SK-N-SH (cell line): Measurements from ENCODE around the gene AMMECR1. TPM values are rescaled to one million over a fixed set of nuclear protein-coding genes. Genes with fewer than 3 reads are reported as not detected.

Experiments
- CTCF ChIA-PET: fragments of 300-600, 350-600 bp; formaldehyde crosslinking; extraction: SDS; loops from one replicate; lab custom pipeline; 2021; lab: Yijun Ruan, JAX
- POLR2A ChIA-PET: fragments of 350-600 bp; sonication (Branson Sonifier 250); formaldehyde crosslinking; extraction: SDS; loops from one replicate; lab custom pipeline; 2020; ENCODE audit warnings: antibody characterized with exemption, inconsistent platforms; lab: Yijun Ruan, JAX
- DNase-seq: peaks from one replicate; pipeline ENCODE4 v3.0.0; 2012
- H2AFZ ChIP-seq: fragments of 200-600 bp; sonication (generic); 2 replicates; pipeline ENCODE4 v1.8.1; 2016; ENCODE audit warnings: antibody characterized with exemption, mild to moderate bottlenecking, low read depth
- H3F3A ChIP-seq: fragments of 200-600 bp; sonication (generic); replicated peaks from 2 replicates; pipeline ENCODE3; 2016; ENCODE audit warnings: antibody characterized with exemption, mild to moderate bottlenecking; ENCODE audit not compliant: insufficient read depth
- H3K27ac ChIP-seq, 2 experiments: fragments of 200-500 bp in 1 of 2; fragments of 200-600 bp in 1 of 2; sonication (Bioruptor generic) in 1 of 2; sonication (generic), shearing (Covaris generic) in 1 of 2; 2 replicates each; pipeline versions ENCODE4 v1.5.1 to v1.6.1; 2014 to 2016; ENCODE audit warnings: low read depth in 2 of 2, inconsistent platforms in 1 of 2, low read length in 1 of 2, mild to moderate bottlenecking in 1 of 2, mixed read lengths in 1 of 2
- H3K27me3 ChIP-seq: fragments of 200-600 bp; sonication (generic), shearing (Covaris generic); 2 replicates; pipeline ENCODE4 v1.6.1; 2016; ENCODE audit warnings: mixed run types; ENCODE audit not compliant: insufficient read depth
- H3K36me3 ChIP-seq, 2 experiments: fragments of 200-500 bp in 1 of 2; fragments of 200-600 bp in 1 of 2; sonication (Bioruptor generic) in 1 of 2; sonication (generic) in 1 of 2; replicated peaks in 1 of 2; 2 replicates each; pipeline versions ENCODE3 to v1.5.1; 2014 to 2016; ENCODE audit warnings: low read length in 1 of 2, mild to moderate bottlenecking in 1 of 2; ENCODE audit not compliant: insufficient read depth in 2 of 2, control insufficient read depth in 1 of 2
- H3K4me1 ChIP-seq, 2 experiments: fragments of 200-500 bp in 1 of 2; fragments of 200-600 bp in 1 of 2; sonication (Bioruptor generic) in 1 of 2; sonication (generic), shearing (Covaris generic) in 1 of 2; 2 replicates each; pipeline versions ENCODE4 v1.5.1 to v1.6.1; 2014 to 2016; ENCODE audit warnings: low read depth in 1 of 2, low read length in 1 of 2, mixed run types in 1 of 2; ENCODE audit not compliant: insufficient read depth in 2 of 2, control insufficient read depth in 1 of 2
- H3K4me2 ChIP-seq: fragments of 200-600 bp; sonication (generic), shearing (Covaris generic); 2 replicates; pipeline ENCODE4 v1.6.1; 2017; ENCODE audit warnings: mixed run types
- H3K4me3 ChIP-seq, 2 experiments: fragments of 200-500 bp in 1 of 2; fragments of 200-600 bp in 1 of 2; sonication (Bioruptor generic) in 1 of 2; sonication (generic), shearing (Covaris generic) in 1 of 2; 2 replicates each; pipeline versions ENCODE4 v1.5.1 to v1.8.1; 2014 to 2016; ENCODE audit warnings: low read depth in 2 of 2, inconsistent platforms in 1 of 2, low read length in 1 of 2, mild to moderate bottlenecking in 1 of 2, mixed read lengths in 1 of 2, moderate library complexity in 1 of 2
- H3K79me2 ChIP-seq: fragments of 200-600 bp; sonication (generic); 2 replicates; pipeline ENCODE4 v1.8.1; 2017; ENCODE audit warnings: mild to moderate bottlenecking; ENCODE audit not compliant: insufficient read depth
- H3K9ac ChIP-seq: fragments of 200-600 bp; sonication (generic); 2 replicates; pipeline ENCODE4 v1.6.1; 2017; ENCODE audit warnings: mixed run types
- H3K9me2 ChIP-seq: fragments of 200-600 bp; sonication (generic); 2 replicates; pipeline ENCODE4 v1.6.1; 2017; ENCODE audit warnings: mixed run types
- H3K9me3 ChIP-seq: fragments of 200-600 bp; sonication (generic); 2 replicates; pipeline ENCODE4 v1.6.1; 2017; ENCODE audit warnings: mixed run types, mild to moderate bottlenecking, moderate library complexity
- H4K20me1 ChIP-seq: fragments of 200-600 bp; sonication (generic); 2 replicates; pipeline ENCODE4 v1.6.1; 2017; ENCODE audit warnings: mild to moderate bottlenecking, mixed run types; ENCODE audit not compliant: insufficient read depth
- CHD2 ChIP-seq: fragments of 150-350 bp; IDR thresholded peaks from 2 replicates; pipeline ENCODE4 v1.6.1; 2018; ENCODE audit warnings: low read length; ENCODE audit not compliant: partially characterized antibody
- ELF1 ChIP-seq: IDR thresholded peaks from 2 replicates; pipeline ENCODE4 v1.4.0; 2012
- EP300 ChIP-seq, 2 experiments: IDR thresholded peaks; 2 replicates each; pipeline versions ENCODE4 v1.4.0 to v1.6.1; 2012; ENCODE audit warnings: borderline replicate concordance in 1 of 2, low read depth in 1 of 2, low read length in 1 of 2
- EZH2phosphoT487 ChIP-seq: fragments of 200-600 bp; sonication (generic); IDR thresholded peaks from 2 replicates; pipeline ENCODE4 v1.6.1; 2017; ENCODE audit warnings: low read depth, mixed run types, mild to moderate bottlenecking, antibody characterized with exemption, moderate library complexity, borderline replicate concordance
- FOSL2 ChIP-seq: IDR thresholded peaks from 2 replicates; pipeline ENCODE4 v1.4.0; 2012; ENCODE audit warnings: low read depth, mild to moderate bottlenecking, moderate library complexity, borderline replicate concordance
- FOXJ3 ChIP-seq: sonication (generic); formaldehyde crosslinking; IDR thresholded peaks from 2 replicates; pipeline ENCODE4 v1.5.1; 2020; ENCODE audit warnings: mild to moderate bottlenecking, missing genetic modification reagents
- GABPA ChIP-seq: IDR thresholded peaks from 2 replicates; pipeline ENCODE4 v1.4.0; 2012; ENCODE audit warnings: low read depth, mild to moderate bottlenecking
- GATA2 ChIP-seq: sonication (generic); formaldehyde crosslinking; IDR thresholded peaks from 2 replicates; pipeline ENCODE4 v1.5.0; 2020; ENCODE audit warnings: mild to moderate bottlenecking, missing genetic modification reagents
- IRF3 ChIP-seq: fragments of 150-350 bp; IDR thresholded peaks from 2 replicates; pipeline ENCODE4 v1.6.1; 2016; ENCODE audit warnings: mild to moderate bottlenecking, low read depth, low read length
- MAX ChIP-seq: IDR thresholded peaks from 2 replicates; pipeline ENCODE4 v1.4.0; 2012; ENCODE audit warnings: low read depth
- NFIC ChIP-seq: IDR thresholded peaks from 2 replicates; pipeline ENCODE4 v1.4.0; 2012; ENCODE audit warnings: borderline replicate concordance
- NRF1 ChIP-seq: IDR thresholded peaks from 2 replicates; pipeline ENCODE4 v1.6.1; 2012; ENCODE audit warnings: low read depth, mild to moderate bottlenecking, low read length
- PBX3 ChIP-seq: IDR thresholded peaks from 2 replicates; pipeline ENCODE4; 2012
- POLR2AphosphoS5 ChIP-seq: IDR thresholded peaks from 2 replicates; pipeline ENCODE4 v1.6.1; 2012; ENCODE audit warnings: low read depth, low read length
- RFX5 ChIP-seq: IDR thresholded peaks from 2 replicates; pipeline ENCODE4 v1.6.1; 2012; ENCODE audit warnings: mild to moderate bottlenecking, improper control_type of control experiment, low read length
- RXRA ChIP-seq: IDR thresholded peaks from 2 replicates; pipeline ENCODE4 v1.4.0; 2012; ENCODE audit warnings: low read depth, mild to moderate bottlenecking, borderline replicate concordance
- SIN3A ChIP-seq: IDR thresholded peaks from 2 replicates; pipeline ENCODE4 v1.6.1; 2012; ENCODE audit warnings: low read depth, mild to moderate bottlenecking, low read length, moderate library complexity, borderline replicate concordance
- TAF1 ChIP-seq: IDR thresholded peaks from 2 replicates; pipeline ENCODE4 v1.6.1; 2012; ENCODE audit warnings: low read depth, mild to moderate bottlenecking, low read length, moderate library complexity, borderline replicate concordance
- TCF12 ChIP-seq: IDR thresholded peaks from 2 replicates; pipeline ENCODE4 v1.4.0; 2012
- TEAD4 ChIP-seq: IDR thresholded peaks from 2 replicates; pipeline ENCODE4 v1.4.0; 2012; ENCODE audit warnings: mild to moderate bottlenecking, borderline replicate concordance; ENCODE audit not compliant: insufficient read depth
- USF1 ChIP-seq: IDR thresholded peaks from 2 replicates; pipeline ENCODE4 v1.4.0; 2012; ENCODE audit warnings: low read depth, borderline replicate concordance
- YY1 ChIP-seq: IDR thresholded peaks from 2 replicates; pipeline ENCODE4 v1.4.0; 2012; ENCODE audit warnings: low read depth, mild to moderate bottlenecking
- ZBTB33 ChIP-seq: IDR thresholded peaks from 2 replicates; pipeline ENCODE4 v1.4.0; 2012; ENCODE audit warnings: low read depth, borderline replicate concordance
- WGBS: methylation state at CpG from one replicate; pipeline ENCODE4 v1.1.6; 2017; ENCODE audit warnings: low lambda C conversion rate; 5-methylcytosine and 5-hydroxymethylcytosine counted together
- polyA plus RNA-seq, 3 experiments: library from polyadenylated mRNA; depleted of rRNA; stranded (reverse); fragments of >200 nt; gene quantifications; 2 replicates each; pipeline ENCODE4 v1.2.3, GENCODE V29; 2012

AMMECR1 gene
- polyA plus RNA-seq, 1 of the 3 experiments (the other 2 are of a cell fraction) = 1.3 TPM

GRCh38 chrX:110304884-110305283 is 13.0 kb downstream of the AMMECR1 start:
- peaks cover 4% of the 10 kb centered on the region for H3F3A ChIP-seq
- H3K79me2 ChIP-seq = no peaks in the 10 kb centered on the region; the same call in none of the 2 replicates
- H3K4me2 ChIP-seq = no peak overlapping the region
- TF ChIP-seq FOXJ3 (CRISPR knock-in tag) = no peak
- no peak for TF ChIP-seq MAX
- no peak for TF ChIP-seq YY1
- TF ChIP-seq PBX3 = no peak
- TF ChIP-seq RXRA = no peak
- no peak for TF ChIP-seq EZH2phosphoT487
- TF ChIP-seq POLR2AphosphoS5 = no peak
- TF ChIP-seq USF1 = no peak
- TF ChIP-seq ELF1 = no peak
- TF ChIP-seq CHD2 = no peak
- DNase-seq = no peak
- no peaks in the 10 kb centered on the region for H3K9me2 ChIP-seq
- no peak overlapping the region for H3K4me3 ChIP-seq
- no peak overlapping the region for H2AFZ ChIP-seq
- no peaks in the 10 kb centered on the region for H4K20me1 ChIP-seq
- ChIA-PET POLR2A (no interaction called here), CTCF (interaction anchor here (1.0 kb wide), 1 partner anchor 158 kb away, joined by 4 read pairs; no protein-coding TSS in a partner anchor)
- no peaks in the 10 kb centered on the region for H3K9me3 ChIP-seq
- H3K27ac ChIP-seq = no peak overlapping the region
- H3K9ac ChIP-seq = no peak overlapping the region
- no peaks in the 10 kb centered on the region for H3K4me1 ChIP-seq
- no peaks in the 10 kb centered on the region for H3K36me3 ChIP-seq
- H3K27me3 ChIP-seq = no peaks in the 10 kb centered on the region

GRCh38 chrX:110304371-110304770 is 13.5 kb downstream of the AMMECR1 start:
- no peak overlapping the region for H3K4me2 ChIP-seq
- H3K9ac ChIP-seq = no peak overlapping the region
- DNase-seq = no peak
- no peaks in the 10 kb centered on the region for H3K9me2 ChIP-seq
- no peak overlapping the region for H3K4me3 ChIP-seq
- H3K36me3 ChIP-seq = no peaks in the 10 kb centered on the region
- no peaks in the 10 kb centered on the region for H3K9me3 ChIP-seq
- no peak overlapping the region for H2AFZ ChIP-seq
- no peaks in the 10 kb centered on the region for H3K27me3 ChIP-seq
- CTCF ChIA-PET = interaction anchor here (1.0 kb wide), 1 partner anchor 158 kb away, joined by 4 read pairs; no protein-coding TSS in a partner anchor
- H3K27ac ChIP-seq = no peak overlapping the region
- 53% methylated on average over 1 of the region's 1 CpG for WGBS
- no peaks in the 10 kb centered on the region; the same call in none of the 2 replicates for H3K79me2 ChIP-seq
- POLR2A ChIA-PET = no interaction called here
- H3K4me1 ChIP-seq = no peaks in the 10 kb centered on the region
- H4K20me1 ChIP-seq = no peaks in the 10 kb centered on the region
- H3F3A ChIP-seq = peaks cover 4% of the 10 kb centered on the region
- no peak for TF ChIP-seq TEAD4
- no peak for TF ChIP-seq SIN3A
- no peak for TF ChIP-seq GATA2 (CRISPR knock-in tag)
- no peak for TF ChIP-seq RXRA
- no peak for TF ChIP-seq GABPA
- TF ChIP-seq TCF12 = no peak
- no peak for TF ChIP-seq NRF1
- no peak for TF ChIP-seq EP300 (IDR thresholded peaks at IDR 0.05; ENCODE audit: borderline replicate concordance in 1 of 2, low read depth in 1 of 2, low read length in 1 of 2)
- no peak for TF ChIP-seq IRF3
- no peak for TF ChIP-seq FOSL2
- no peak for TF ChIP-seq TAF1
- no peak for TF ChIP-seq YY1
- no peak for TF ChIP-seq ZBTB33
- TF ChIP-seq RFX5 = no peak
- no peak for TF ChIP-seq NFIC
- no peak for TF ChIP-seq USF1
